ENCODE results near the gene GRIN3B. TPM values are rescaled to one million over a fixed set of nuclear protein-coding genes. Genes with fewer than 3 reads are reported as not detected.
A peak's percentile ranks its signal among the peaks of the same experiment; 100 is the strongest.

The GRIN3B gene
- total and polyA plus RNA-seq, 2 donors (not counting 1 experiment from before 2014, with no cell fraction given), result 0.10 to 0.42 TPM

GRCh38 chr19:1015782-1016646 is 15.8 kb downstream of the GRIN3B start:
- Histone ChIP-seq H3K9ac (ENCODE audit: low read length) (no peak overlapping the region), H2AFZ (ENCODE audit: insufficient read depth, low read depth, low read length, poor library complexity, severe bottlenecking) (no peak overlapping the region), H3K4me1 (ENCODE audit: control insufficient read depth in 2 of 2, insufficient read depth in 2 of 2, low read length in 2 of 2) (peaks cover 41 to 53% of the 10 kb centered on the region in 2 donors), H3K27ac (ENCODE audit: low read length in 2 of 2) (no peak overlapping the region), H3K9me3 (ENCODE audit: control extremely low read depth in 1 of 3, control insufficient read depth in 2 of 3, insufficient read depth in 1 of 3, low read length in 2 of 3) (no peaks in the 10 kb centered on the region), H3K36me3 (replicated peaks in 1 of 2; ENCODE audit: control extremely low read depth in 1 of 2, control insufficient read depth in 1 of 2, extremely low read depth in 1 of 2, insufficient read depth in 2 of 2, low read length in 1 of 2) (peaks cover 0 to 34% of the 10 kb centered on the region in 2 experiments), H3K79me2 (ENCODE audit: control insufficient read depth, insufficient read depth, low read length) (peaks cover 89% of the 10 kb centered on the region), H3K4me3 (ENCODE audit: control extremely low read depth in 1 of 5, extremely low read depth in 1 of 5, insufficient read depth in 1 of 5, low read depth in 2 of 5, low read length in 4 of 5) (no peak overlapping the region), H3K4me2 (replicated peaks; ENCODE audit: low read depth, low read length, poor library complexity, severe bottlenecking) (peak overlapping the region; percentile 57), H4K20me1 (ENCODE audit: control insufficient read depth, insufficient read depth, low read length, poor library complexity, severe bottlenecking) (peaks cover 96% of the 10 kb centered on the region), H3K27me3 (replicated peaks in 1 of 4; ENCODE audit: control extremely low read depth in 1 of 4, control insufficient read depth in 3 of 4, insufficient read depth in 4 of 4, low read length in 3 of 4) (no peaks in the 10 kb centered on the region)
- CTCF ChIA-PET, result no interaction called here
- Mint-ChIP-seq H3K9me3 (ENCODE audit: insufficient read depth) (no peaks in the 10 kb centered on the region), H3K4me3 (peak overlapping the region; percentile 79), H3K27me3 (no peaks in the 10 kb centered on the region), H3K4me1 (peaks cover 44% of the 10 kb centered on the region), H3K27ac (peak overlapping the region; percentile 46)
- POLR2A ChIA-PET, result interaction anchor here (0.7 to 1.6 kb wide), 3 partner anchors 7 to 253 kb away, joined by 3 read pairs; partner anchors contain the start of genes CIRBP and CNN2
- TF ChIP-seq CTCF (IDR thresholded peaks at IDR 0.05) (no peak), EZH2 (IDR thresholded peaks at IDR 0.05; ENCODE audit: borderline replicate concordance, insufficient read depth, low read depth, low read length, poor library complexity, severe bottlenecking) (no peak)
- ATAC-seq (ENCODE audit: low read depth) (no peak), DNase-seq (no peak)
- 86% methylated on average over 31 of the region's 31 CpGs for WGBS (ENCODE audit: insufficient coverage)
- intact Hi-C loops (cut with micrococcal nuclease), result no loop called here

GRCh38 chr19:1016647-1017114 is 16.5 kb downstream of the GRIN3B start:
- no peak for TF ChIP-seq EZH2 (IDR thresholded peaks at IDR 0.05; ENCODE audit: borderline replicate concordance, insufficient read depth, low read depth, low read length, poor library complexity, severe bottlenecking)
- no peak for TF ChIP-seq CTCF (IDR thresholded peaks at IDR 0.05)
- peaks cover 50% of the 10 kb centered on the region for H3K4me1 Mint-ChIP-seq
- no peak for ATAC-seq (ENCODE audit: low read depth)

More at GRCh38 chr19:1016647-1017114, 16.5 kb downstream of the GRIN3B start:
- Histone ChIP-seq H3K79me2 (ENCODE audit: control insufficient read depth, insufficient read depth, low read length) (peaks cover 89% of the 10 kb centered on the region), H3K4me3 (ENCODE audit: control extremely low read depth in 1 of 5, extremely low read depth in 1 of 5, insufficient read depth in 1 of 5, low read depth in 2 of 5, low read length in 4 of 5) (no peak overlapping the region), H2AFZ (ENCODE audit: insufficient read depth, low read depth, low read length, poor library complexity, severe bottlenecking) (no peak overlapping the region), H3K27me3 (replicated peaks in 1 of 4; ENCODE audit: control extremely low read depth in 1 of 4, control insufficient read depth in 3 of 4, insufficient read depth in 4 of 4, low read length in 3 of 4) (no peaks in the 10 kb centered on the region), H3K4me1 (ENCODE audit: control insufficient read depth in 2 of 2, insufficient read depth in 2 of 2, low read length in 2 of 2) (peaks cover 41 to 60% of the 10 kb centered on the region in 2 donors), H3K27ac (ENCODE audit: low read length in 2 of 2) (no peak overlapping the region), H4K20me1 (ENCODE audit: control insufficient read depth, insufficient read depth, low read length, poor library complexity, severe bottlenecking) (peaks cover 90% of the 10 kb centered on the region), H3K9me3 (ENCODE audit: control extremely low read depth in 1 of 3, control insufficient read depth in 2 of 3, insufficient read depth in 1 of 3, low read length in 2 of 3) (no peaks in the 10 kb centered on the region), H3K9ac (ENCODE audit: low read length) (peak overlapping the region; percentile 15), H3K36me3 (replicated peaks in 1 of 2; ENCODE audit: control extremely low read depth in 1 of 2, control insufficient read depth in 1 of 2, extremely low read depth in 1 of 2, insufficient read depth in 2 of 2, low read length in 1 of 2) (peaks cover 0 to 34% of the 10 kb centered on the region in 2 experiments), H3K4me2 (replicated peaks; ENCODE audit: low read depth, low read length, poor library complexity, severe bottlenecking) (peak overlapping the region; percentile 57)
- H3K27ac Mint-ChIP-seq, result peak overlapping the region; percentile 85
- intact Hi-C loops (cut with micrococcal nuclease), result no loop called here
- ChIA-PET CTCF (no interaction called here), POLR2A (interaction anchor here (0.6 to 1.6 kb wide), 3 partner anchors 8 to 15 kb away, joined by 3 to 7 read pairs (median 3); partner anchors contain the start of gene CNN2)
- H3K4me3 Mint-ChIP-seq, result peak overlapping the region; percentile 79
- no peaks in the 10 kb centered on the region for H3K9me3 Mint-ChIP-seq (ENCODE audit: insufficient read depth)
- 86% methylated on average over 12 of the region's 12 CpGs for WGBS (ENCODE audit: insufficient coverage)
- no peak for DNase-seq
- H3K27me3 Mint-ChIP-seq, result no peaks in the 10 kb centered on the region

Measured in B cell (primary cell).